ENCODE measurements around the gene MICU1.

MICU1 gene

DNA sequence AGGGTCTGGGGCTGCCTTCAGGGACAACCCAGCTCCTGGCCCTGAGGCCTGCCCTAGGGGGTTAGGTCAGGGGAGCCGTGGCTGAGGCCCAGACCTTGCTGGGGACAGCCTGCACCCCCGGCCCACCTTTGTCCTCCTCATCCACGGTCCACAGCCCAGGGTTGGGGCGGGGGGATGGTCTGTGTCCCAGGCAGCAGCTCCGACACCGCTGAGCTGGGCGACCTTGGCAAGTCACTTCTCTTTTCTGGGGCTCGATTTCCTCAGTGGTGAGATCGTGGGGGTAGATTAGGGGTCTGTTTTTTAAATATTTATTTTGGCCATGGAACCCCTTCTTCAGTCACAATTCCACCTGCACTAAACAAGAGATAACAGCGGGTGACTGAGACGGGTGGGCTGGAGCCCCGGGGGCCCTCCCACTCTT is 302.1 kb downstream of the MICU1 start:
- no peak for ATAC-seq

DNA sequence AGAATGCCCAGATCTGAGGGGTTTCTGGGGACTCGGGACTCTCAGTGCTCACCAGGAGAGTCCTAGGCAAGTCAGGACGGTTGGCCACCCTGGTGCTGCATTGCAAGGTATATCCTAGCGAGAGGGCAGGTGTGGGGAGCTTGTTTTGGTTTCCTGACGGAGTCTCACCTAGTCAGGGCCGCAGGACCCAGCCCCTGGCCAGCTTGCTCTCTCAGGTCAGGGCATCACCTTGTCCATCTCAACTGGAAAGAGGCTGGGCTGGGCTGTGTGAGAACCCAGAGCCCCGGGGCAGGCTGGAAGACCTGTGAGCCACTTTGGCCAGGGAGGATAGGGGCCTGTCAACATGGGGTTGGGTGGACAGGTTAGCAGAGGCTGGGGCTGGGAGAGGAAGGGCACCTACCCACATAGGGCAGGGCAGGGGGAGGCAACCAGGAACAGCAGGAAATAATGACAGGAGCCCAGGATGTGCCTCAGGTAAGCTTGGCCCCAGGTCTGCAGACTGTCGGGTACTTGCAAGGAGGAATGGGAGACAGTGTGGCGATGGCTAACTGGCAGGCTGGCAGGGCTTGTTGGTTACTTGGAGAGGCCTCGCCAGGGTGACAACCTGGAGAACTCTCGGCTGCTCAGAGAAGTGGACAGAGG is 302.6 kb downstream of the MICU1 start:
- no peak for ATAC-seq
- TF ChIP-seq ZFP3 (CRISPR knock-in tag; IDR thresholded peaks at IDR 0.05): no peak
- no peak for TF ChIP-seq TCF4 (CRISPR knock-in tag; IDR thresholded peaks at IDR 0.05; ENCODE audit: borderline replicate concordance)
- TF ChIP-seq OSR1 (CRISPR knock-in tag; IDR thresholded peaks at IDR 0.05): no peak
- TF ChIP-seq ESRRG (CRISPR knock-in tag; IDR thresholded peaks at IDR 0.05): no peak
- no peak for TF ChIP-seq ZNF565 (CRISPR knock-in tag; conservative IDR thresholded peaks at IDR 0.05; ENCODE audit: low read depth)
- TF ChIP-seq ZC3H10 (CRISPR knock-in tag; IDR thresholded peaks at IDR 0.05): no peak

More for the DNA sequence above, 302.1 kb downstream of the MICU1 start:
- TF ChIP-seq, protein P1, sequence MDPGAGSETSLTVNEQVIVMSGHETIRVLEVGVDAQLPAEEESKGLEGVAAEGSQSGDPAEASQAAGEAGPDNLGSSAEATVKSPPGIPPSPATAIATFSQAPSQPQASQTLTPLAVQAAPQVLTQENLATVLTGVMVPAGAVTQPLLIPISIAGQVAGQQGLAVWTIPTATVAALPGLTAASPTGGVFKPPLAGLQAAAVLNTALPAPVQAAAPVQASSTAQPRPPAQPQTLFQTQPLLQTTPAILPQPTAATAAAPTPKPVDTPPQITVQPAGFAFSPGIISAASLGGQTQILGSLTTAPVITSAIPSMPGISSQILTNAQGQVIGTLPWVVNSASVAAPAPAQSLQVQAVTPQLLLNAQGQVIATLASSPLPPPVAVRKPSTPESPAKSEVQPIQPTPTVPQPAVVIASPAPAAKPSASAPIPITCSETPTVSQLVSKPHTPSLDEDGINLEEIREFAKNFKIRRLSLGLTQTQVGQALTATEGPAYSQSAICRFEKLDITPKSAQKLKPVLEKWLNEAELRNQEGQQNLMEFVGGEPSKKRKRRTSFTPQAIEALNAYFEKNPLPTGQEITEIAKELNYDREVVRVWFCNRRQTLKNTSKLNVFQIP (CRISPR knock-in tag; IDR thresholded peaks at IDR 0.05; ENCODE audit: borderline replicate concordance, low read depth): no peak
- TF ChIP-seq, protein P2, sequence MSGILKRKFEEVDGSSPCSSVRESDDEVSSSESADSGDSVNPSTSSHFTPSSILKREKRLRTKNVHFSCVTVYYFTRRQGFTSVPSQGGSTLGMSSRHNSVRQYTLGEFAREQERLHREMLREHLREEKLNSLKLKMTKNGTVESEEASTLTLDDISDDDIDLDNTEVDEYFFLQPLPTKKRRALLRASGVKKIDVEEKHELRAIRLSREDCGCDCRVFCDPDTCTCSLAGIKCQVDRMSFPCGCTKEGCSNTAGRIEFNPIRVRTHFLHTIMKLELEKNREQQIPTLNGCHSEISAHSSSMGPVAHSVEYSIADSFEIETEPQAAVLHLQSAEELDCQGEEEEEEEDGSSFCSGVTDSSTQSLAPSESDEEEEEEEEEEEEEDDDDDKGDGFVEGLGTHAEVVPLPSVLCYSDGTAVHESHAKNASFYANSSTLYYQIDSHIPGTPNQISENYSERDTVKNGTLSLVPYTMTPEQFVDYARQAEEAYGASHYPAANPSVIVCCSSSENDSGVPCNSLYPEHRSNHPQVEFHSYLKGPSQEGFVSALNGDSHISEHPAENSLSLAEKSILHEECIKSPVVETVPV (CRISPR knock-in tag; IDR thresholded peaks at IDR 0.05): no peak
- TF ChIP-seq ESRRG (CRISPR knock-in tag; IDR thresholded peaks at IDR 0.05) (no peak), ZC3H10 (CRISPR knock-in tag; IDR thresholded peaks at IDR 0.05) (no peak), TOX (CRISPR knock-in tag; IDR thresholded peaks at IDR 0.05; ENCODE audit: borderline replicate concordance) (no peak), ZNF565 (CRISPR knock-in tag; conservative IDR thresholded peaks at IDR 0.05; ENCODE audit: low read depth) (no peak), ARNTL (CRISPR knock-in tag; IDR thresholded peaks at IDR 0.05; ENCODE audit: borderline replicate concordance, low read depth) (no peak), ZFP30 (CRISPR knock-in tag; IDR thresholded peaks at IDR 0.05) (no peak), TCF4 (CRISPR knock-in tag; IDR thresholded peaks at IDR 0.05; ENCODE audit: borderline replicate concordance) (no peak), ZFP3 (CRISPR knock-in tag; IDR thresholded peaks at IDR 0.05) (no peak), PPARA (CRISPR knock-in tag; IDR thresholded peaks at IDR 0.05; ENCODE audit: borderline replicate concordance) (no peak), RARB (CRISPR knock-in tag; IDR thresholded peaks at IDR 0.05) (no peak), ZNF70 (CRISPR knock-in tag; IDR thresholded peaks at IDR 0.05) (no peak), SNAI2 (CRISPR knock-in tag; IDR thresholded peaks at IDR 0.05) (no peak), ISL1 (CRISPR knock-in tag; IDR thresholded peaks at IDR 0.05) (no peak), ZNF8 (CRISPR knock-in tag; IDR thresholded peaks at IDR 0.05) (no peak)
- TF ChIP-seq, protein P3, sequence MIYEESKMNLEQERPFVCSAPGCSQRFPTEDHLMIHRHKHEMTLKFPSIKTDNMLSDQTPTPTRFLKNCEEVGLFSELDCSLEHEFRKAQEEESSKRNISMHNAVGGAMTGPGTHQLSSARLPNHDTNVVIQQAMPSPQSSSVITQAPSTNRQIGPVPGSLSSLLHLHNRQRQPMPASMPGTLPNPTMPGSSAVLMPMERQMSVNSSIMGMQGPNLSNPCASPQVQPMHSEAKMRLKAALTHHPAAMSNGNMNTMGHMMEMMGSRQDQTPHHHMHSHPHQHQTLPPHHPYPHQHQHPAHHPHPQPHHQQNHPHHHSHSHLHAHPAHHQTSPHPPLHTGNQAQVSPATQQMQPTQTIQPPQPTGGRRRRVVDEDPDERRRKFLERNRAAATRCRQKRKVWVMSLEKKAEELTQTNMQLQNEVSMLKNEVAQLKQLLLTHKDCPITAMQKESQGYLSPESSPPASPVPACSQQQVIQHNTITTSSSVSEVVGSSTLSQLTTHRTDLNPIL (CRISPR knock-in tag; IDR thresholded peaks at IDR 0.05; ENCODE audit: low read depth): no peak
- TF ChIP-seq, protein P4, sequence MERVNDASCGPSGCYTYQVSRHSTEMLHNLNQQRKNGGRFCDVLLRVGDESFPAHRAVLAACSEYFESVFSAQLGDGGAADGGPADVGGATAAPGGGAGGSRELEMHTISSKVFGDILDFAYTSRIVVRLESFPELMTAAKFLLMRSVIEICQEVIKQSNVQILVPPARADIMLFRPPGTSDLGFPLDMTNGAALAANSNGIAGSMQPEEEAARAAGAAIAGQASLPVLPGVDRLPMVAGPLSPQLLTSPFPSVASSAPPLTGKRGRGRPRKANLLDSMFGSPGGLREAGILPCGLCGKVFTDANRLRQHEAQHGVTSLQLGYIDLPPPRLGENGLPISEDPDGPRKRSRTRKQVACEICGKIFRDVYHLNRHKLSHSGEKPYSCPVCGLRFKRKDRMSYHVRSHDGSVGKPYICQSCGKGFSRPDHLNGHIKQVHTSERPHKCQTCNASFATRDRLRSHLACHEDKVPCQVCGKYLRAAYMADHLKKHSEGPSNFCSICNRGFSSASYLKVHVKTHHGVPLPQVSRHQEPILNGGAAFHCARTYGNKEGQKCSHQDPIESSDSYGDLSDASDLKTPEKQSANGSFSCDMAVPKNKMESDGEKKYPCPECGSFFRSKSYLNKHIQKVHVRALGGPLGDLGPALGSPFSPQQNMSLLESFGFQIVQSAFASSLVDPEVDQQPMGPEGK (CRISPR knock-in tag; IDR thresholded peaks at IDR 0.05; ENCODE audit: borderline replicate concordance): no peak

DNA sequence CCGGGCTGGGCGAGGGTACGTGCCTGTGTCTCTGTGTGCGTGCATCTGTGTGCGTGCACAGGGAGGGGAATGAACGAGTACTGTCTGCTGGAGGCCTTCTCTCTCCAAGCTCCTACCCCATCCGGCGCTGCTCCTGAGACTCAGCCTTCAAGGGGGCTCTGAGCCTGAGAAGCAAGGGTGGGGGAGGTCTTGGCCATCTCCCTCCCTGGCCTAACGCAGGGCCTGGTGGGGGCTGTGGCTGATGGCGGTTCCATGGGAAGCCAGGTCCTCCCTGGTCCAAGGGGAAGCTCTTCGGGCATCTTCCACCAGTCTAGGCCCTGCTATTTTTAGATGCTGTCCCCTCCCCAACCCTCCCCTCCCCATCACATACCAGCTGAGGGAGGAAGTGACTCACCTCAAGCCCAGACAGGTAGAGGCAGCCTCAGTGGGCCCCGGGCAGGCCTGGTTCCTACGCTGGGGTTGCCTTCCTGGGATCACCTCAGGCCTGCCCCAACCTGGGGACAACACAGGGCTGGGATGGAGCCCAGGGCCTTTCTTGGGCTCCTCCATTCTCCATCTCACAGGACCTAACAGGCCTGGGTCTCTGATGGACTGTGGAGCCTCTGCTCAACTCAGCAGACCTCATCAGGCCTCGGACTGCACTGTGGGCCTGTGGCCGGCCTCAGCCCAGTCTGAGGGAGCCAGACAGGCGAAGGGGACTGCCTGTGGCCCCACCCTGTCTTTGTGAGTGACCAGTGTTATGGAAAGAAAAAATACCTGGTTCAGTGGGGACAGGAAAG is 303.4 kb downstream of the MICU1 start:
- no peak for TF ChIP-seq ZC3H10 (CRISPR knock-in tag; IDR thresholded peaks at IDR 0.05)
- TF ChIP-seq ISL1 (CRISPR knock-in tag; IDR thresholded peaks at IDR 0.05): no peak
- TF ChIP-seq BACH2 (CRISPR knock-in tag; IDR thresholded peaks at IDR 0.05; ENCODE audit: borderline replicate concordance): no peak
- TF ChIP-seq OSR1 (CRISPR knock-in tag; IDR thresholded peaks at IDR 0.05): no peak
- no peak for TF ChIP-seq ZFP30 (CRISPR knock-in tag; IDR thresholded peaks at IDR 0.05)
- TF ChIP-seq, protein P3 (CRISPR knock-in tag; IDR thresholded peaks at IDR 0.05; ENCODE audit: low read depth): no peak
- TF ChIP-seq, protein P1 (CRISPR knock-in tag; IDR thresholded peaks at IDR 0.05; ENCODE audit: borderline replicate concordance, low read depth): no peak
- TF ChIP-seq PPARA (CRISPR knock-in tag; IDR thresholded peaks at IDR 0.05; ENCODE audit: borderline replicate concordance): no peak
- TF ChIP-seq GLIS3 (CRISPR knock-in tag; IDR thresholded peaks at IDR 0.05): no peak
- TF ChIP-seq CSDC2 (CRISPR knock-in tag; IDR thresholded peaks at IDR 0.05): no peak
- no peak for ATAC-seq
